Epithelial cell of esophagus (primary cell): ENCODE measurements around the gene MED13L.

Experiments
- DNase-seq: peaks from one replicate; pipeline ENCODE4 v3.0.0; 2010; ENCODE audit warnings: low read depth
- H3K4me3 ChIP-seq: 2 replicates; pipeline ENCODE4 v1.5.1; 2011; ENCODE audit warnings: mild to moderate bottlenecking, low read length, control low read depth
- CTCF ChIP-seq: IDR thresholded peaks from 2 replicates; pipeline ENCODE4 v1.5.1; 2011; ENCODE audit warnings: low read depth, mild to moderate bottlenecking, low read length, control low read depth, inconsistent platforms; ENCODE audit not compliant: insufficient read depth; ENCODE audit errors: missing control alignments

The MED13L gene

GRCh38 chr12:116204785-116205184 is 72.7 kb downstream of the MED13L start:
- DNase-seq: no peak
- H3K4me3 ChIP-seq: no peak overlapping the region
- no peak for TF ChIP-seq CTCF

GRCh38 chr12:116204169-116204568 is 73.3 kb downstream of the MED13L start:
- no peak for TF ChIP-seq CTCF

GRCh38 chr12:116202940-116203339 is 74.6 kb downstream of the MED13L start:
- DNase-seq: no peak
- no peak overlapping the region for H3K4me3 ChIP-seq
- TF ChIP-seq CTCF: no peak

More at GRCh38 chr12:116204169-116204568, 73.3 kb downstream of the MED13L start:
- H3K4me3 ChIP-seq: no peak overlapping the region
- no peak for DNase-seq

- DNase-seq: no peak
- no peak overlapping the region for H3K4me3 ChIP-seq
- no peak for TF ChIP-seq CTCF
Measured at GRCh38 chr12:116202433-116202832, 75.1 kb downstream of the MED13L start.

GRCh38 chr12:116201908-116202307 is 75.6 kb downstream of the MED13L start:
- no peak for DNase-seq
- no peak overlapping the region for H3K4me3 ChIP-seq
- TF ChIP-seq CTCF: no peak

GRCh38 chr12:116201359-116201758 is 76.1 kb downstream of the MED13L start:
- TF ChIP-seq CTCF: no peak
- DNase-seq: no peak
- H3K4me3 ChIP-seq: no peak overlapping the region

- no peak for TF ChIP-seq CTCF
- no peak overlapping the region for H3K4me3 ChIP-seq
- no peak for DNase-seq
Measured at GRCh38 chr12:116200812-116201211, 76.7 kb downstream of the MED13L start.
